GM23248 (cell line): Measurements from ENCODE around the gene RAB25.

Experiments
- EZH2 ChIP-seq: fragments of 200-600 bp; sonication (generic); IDR thresholded peaks from 2 replicates; pipeline ENCODE4 v1.6.1; 2018; ENCODE audit warnings: antibody characterized with exemption, mild to moderate bottlenecking; ENCODE audit not compliant: insufficient read depth, poor library complexity, severe bottlenecking
- EZH2phosphoT487 ChIP-seq: fragments of 200-600 bp; sonication (generic); IDR thresholded peaks from 2 replicates; pipeline ENCODE4 v1.6.1; 2018; ENCODE audit warnings: antibody characterized with exemption, moderate library complexity, mild to moderate bottlenecking, low read depth; ENCODE audit not compliant: insufficient read depth

DNA sequence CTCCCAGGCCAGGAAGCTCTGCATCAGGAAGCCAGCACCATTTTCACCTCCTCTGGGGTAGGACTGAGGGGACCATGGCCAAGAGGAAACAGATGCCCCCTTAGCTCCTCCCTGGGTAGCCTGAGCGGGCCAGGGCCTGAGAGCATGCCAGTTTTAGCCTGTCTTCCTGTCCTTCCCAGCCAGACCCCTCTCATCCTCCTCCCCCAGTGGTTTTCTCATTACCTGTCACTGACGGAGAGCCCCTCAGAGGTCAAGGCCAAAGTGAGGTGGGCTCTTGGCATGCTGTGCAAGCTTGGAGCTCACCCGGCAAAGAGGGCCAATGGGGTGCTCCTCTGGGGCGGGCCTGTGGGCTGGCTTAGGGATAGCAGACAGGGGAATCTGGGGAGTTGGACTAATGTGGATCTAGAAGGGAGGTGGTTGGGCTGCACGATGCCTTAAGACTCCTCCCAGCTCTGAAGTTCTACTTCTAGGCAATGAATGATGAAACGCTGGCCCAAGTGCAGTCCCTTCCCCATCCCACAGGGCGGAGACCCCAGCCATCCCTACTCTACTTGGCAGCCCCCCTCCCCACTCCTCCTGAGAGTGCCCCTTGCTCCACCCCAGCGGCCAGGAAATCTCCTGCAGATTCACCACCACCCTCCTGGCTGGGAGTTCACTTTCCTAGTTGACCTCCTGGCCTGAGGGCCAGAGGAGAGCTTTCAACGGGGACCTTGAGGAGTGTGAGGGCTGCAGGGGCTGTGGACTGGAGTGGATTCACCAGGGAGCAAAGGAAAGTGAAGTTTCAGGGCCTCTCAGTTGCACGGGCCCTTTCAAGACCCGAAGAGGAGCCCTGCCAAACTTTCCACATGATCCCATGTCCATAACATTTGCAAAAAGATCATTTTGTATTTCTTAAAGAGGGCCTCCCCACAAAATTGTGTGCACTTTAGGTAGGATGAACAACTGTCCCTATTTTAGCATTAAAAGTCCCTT, 44.2 kb downstream of the RAB25 start:
- TF ChIP-seq EZH2: no peak
- no peak for TF ChIP-seq EZH2phosphoT487
